HepG2 (cell line): ENCODE results near the gene LMTK2. TPM values are rescaled to one million over a fixed set of nuclear protein-coding genes. Genes with fewer than 3 reads are reported as not detected.

Source experiments
- CENPX ChIP-seq: sonication (generic); formaldehyde crosslinking; IDR thresholded peaks from 2 replicates; pipeline ENCODE4 v1.9.0; 2021; ENCODE audit warnings: mild to moderate bottlenecking, missing genetic modification reagents, moderate library complexity
- DR1 ChIP-seq: sonication (generic); formaldehyde crosslinking; IDR thresholded peaks from 2 replicates; pipeline ENCODE4 v1.8.0; 2021; ENCODE audit warnings: mild to moderate bottlenecking, missing genetic modification reagents, inconsistent platforms
- HMG20B ChIP-seq: conservative IDR thresholded peaks from 2 replicates; pipeline ENCODE4 v1.6.1; 2016; ENCODE audit warnings: missing genetic modification reagents, missing compliant biosample characterization
- MAF1 ChIP-seq: sonication (generic); formaldehyde crosslinking; IDR thresholded peaks from 2 replicates; pipeline ENCODE4 v1.5.0; 2020; ENCODE audit warnings: missing genetic modification reagents, borderline replicate concordance
- MAFF ChIP-seq: IDR thresholded peaks from 2 replicates; pipeline ENCODE4 v1.6.1; 2011; ENCODE audit warnings: low read depth, low read length, improper control_type of control experiment
- MATR3 ChIP-seq: sonication (generic); formaldehyde crosslinking; IDR thresholded peaks from 2 replicates; pipeline ENCODE4 v1.4.0; 2020; ENCODE audit warnings: missing genetic modification reagents
- NFATC3 ChIP-seq: sonication (generic); formaldehyde crosslinking; IDR thresholded peaks from 2 replicates; pipeline ENCODE4 v1.5.1; 2020; ENCODE audit warnings: mild to moderate bottlenecking, missing genetic modification reagents
- NR2C2 ChIP-seq: sonication (generic); formaldehyde crosslinking; IDR thresholded peaks from 2 replicates; pipeline ENCODE4 v1.4.0; 2020; ENCODE audit warnings: missing genetic modification reagents, mild to moderate bottlenecking, moderate library complexity, borderline replicate concordance
- SMARCC2 ChIP-seq: fragments of 450-650 bp; IDR thresholded peaks from 2 replicates; pipeline ENCODE4 v1.6.1; 2017; ENCODE audit warnings: antibody characterized with exemption, mild to moderate bottlenecking
- TARDBP ChIP-seq: sonication (generic); formaldehyde crosslinking; IDR thresholded peaks from 2 replicates; pipeline ENCODE4 v1.8.0; 2022; ENCODE audit warnings: mild to moderate bottlenecking, missing genetic modification reagents
- TOE1 ChIP-seq: sonication (generic); formaldehyde crosslinking; IDR thresholded peaks from 2 replicates; pipeline ENCODE4 v1.4.0; 2020; ENCODE audit warnings: mild to moderate bottlenecking, missing genetic modification reagents
- TRIM24 ChIP-seq: sonication (generic); formaldehyde crosslinking; IDR thresholded peaks from 2 replicates; pipeline ENCODE4 v1.8.0; 2022; ENCODE audit warnings: mild to moderate bottlenecking, missing genetic modification reagents
- ZFP90 ChIP-seq: sonication (generic); formaldehyde crosslinking; IDR thresholded peaks from 2 replicates; pipeline ENCODE4 v1.8.0; 2022; ENCODE audit warnings: missing genetic modification reagents, mild to moderate bottlenecking, inconsistent platforms, borderline replicate concordance
- ZFP91 ChIP-seq: sonication (generic); formaldehyde crosslinking; IDR thresholded peaks from 2 replicates; pipeline ENCODE4 v1.9.0; 2022; ENCODE audit warnings: missing genetic modification reagents, mild to moderate bottlenecking, borderline replicate concordance
- ZKSCAN8 ChIP-seq: IDR thresholded peaks from 2 replicates; pipeline ENCODE4 v1.6.1; 2016; ENCODE audit warnings: borderline replicate concordance, missing genetic modification reagents, missing compliant biosample characterization
- ZNF17 ChIP-seq: sonication (generic); formaldehyde crosslinking; IDR thresholded peaks from 2 replicates; pipeline ENCODE4 v1.5.0; 2020; ENCODE audit warnings: mild to moderate bottlenecking, missing genetic modification reagents
- ZNF251 ChIP-seq: sonication (generic); formaldehyde crosslinking; IDR thresholded peaks from 2 replicates; pipeline ENCODE4 v1.9.0; 2021; ENCODE audit warnings: mild to moderate bottlenecking, missing genetic modification reagents
- ZNF329 ChIP-seq: sonication (generic); formaldehyde crosslinking; IDR thresholded peaks from 2 replicates; pipeline ENCODE4 v1.9.0; 2021; ENCODE audit warnings: low read depth, mild to moderate bottlenecking, missing genetic modification reagents
- ZNF34 ChIP-seq: sonication (generic); formaldehyde crosslinking; IDR thresholded peaks from 2 replicates; pipeline ENCODE4 v1.4.0; 2020; ENCODE audit warnings: mild to moderate bottlenecking, missing genetic modification reagents, borderline replicate concordance
- ZNF543 ChIP-seq: sonication (generic); formaldehyde crosslinking; IDR thresholded peaks from 2 replicates; pipeline ENCODE4 v1.4.0; 2020; ENCODE audit warnings: mild to moderate bottlenecking, missing genetic modification reagents
- ZNF724P ChIP-seq: sonication (generic); formaldehyde crosslinking; IDR thresholded peaks from 2 replicates; pipeline ENCODE4 v1.8.0; 2022; ENCODE audit warnings: missing genetic modification reagents, borderline replicate concordance
- ZNF761 ChIP-seq: sonication (generic); formaldehyde crosslinking; conservative IDR thresholded peaks from 2 replicates; pipeline ENCODE4 v1.4.0; 2020; ENCODE audit warnings: mild to moderate bottlenecking, missing genetic modification reagents
- polyA plus RNA-seq, 8 experiments: library from polyadenylated mRNA; depleted of rRNA in 3 of 8; stranded (reverse) in 7 of 8; unstranded in 1 of 8; fragments of >200 nt; fragmentation: Illumina TruSeq in 4 of 8; extraction: Trizol in 4 of 8; gene quantifications; 2 replicates each; pipeline versions ENCODE4 v1.2.1 to v1.2.3, GENCODE V29; 2011 to 2016; ENCODE audit warnings: low read depth in 4 of 8, missing spikeins in 1 of 8, mixed read lengths in 1 of 8; ENCODE audit not compliant: insufficient read depth in 1 of 8
- total RNA-seq, 5 experiments: library from RNA; depleted of rRNA; stranded (reverse); fragments of >200 nt; fragmentation: Illumina TruSeq; extraction: Trizol; gene quantifications; 2 replicates each; pipeline ENCODE4 v1.2.3, GENCODE V29; 2016; ENCODE audit warnings: low read depth in 1 of 5
- TF ChIP-seq, protein P1 (sequence below): sonication (generic); formaldehyde crosslinking; IDR thresholded peaks from 2 replicates; pipeline ENCODE4 v1.4.0; 2020; ENCODE audit warnings: missing genetic modification reagents
- TF ChIP-seq, protein P2 (sequence below): IDR thresholded peaks from 2 replicates; pipeline ENCODE4 v1.6.1; 2016; ENCODE audit warnings: low read depth, borderline replicate concordance

LMTK2 gene
- total and polyA plus RNA-seq, 2 of the 13 experiments (the other 11 are each of a cell fraction or from before 2014, with no cell fraction given) = 9.5 to 11.7 TPM

GRCh38 chr7:98106647-98107312 lies at the start of gene LMTK2 (continued):
- TF ChIP-seq ZFP90 = no peak; the same call in 1 of the 2 replicates
- TF ChIP-seq NR2C2 (CRISPR knock-in tag) = no peak
- no peak for TF ChIP-seq NFATC3 (CRISPR knock-in tag)
- TF ChIP-seq ZNF329 (CRISPR knock-in tag) = 0 out of 2 replicates have a peak, but pooled peaks have one; percentile 41
- no peak for TF ChIP-seq MAFF
- TF ChIP-seq ZNF17 (CRISPR knock-in tag) = no peak
- no peak for TF ChIP-seq SMARCC2
- no peak for TF ChIP-seq ZNF251 (CRISPR knock-in tag)
- TF ChIP-seq TOE1 = no peak
- TF ChIP-seq ZNF761 = 0 out of 2 replicates have a peak, but pooled peaks have one; percentile 49
- TF ChIP-seq DR1 (CRISPR knock-in tag) = peak; percentile 79
- TF ChIP-seq HMG20B = no peak
- no peak for TF ChIP-seq TRIM24 (CRISPR knock-in tag)
- TF ChIP-seq MATR3 (CRISPR knock-in tag) = no peak
- TF ChIP-seq, protein P1, sequence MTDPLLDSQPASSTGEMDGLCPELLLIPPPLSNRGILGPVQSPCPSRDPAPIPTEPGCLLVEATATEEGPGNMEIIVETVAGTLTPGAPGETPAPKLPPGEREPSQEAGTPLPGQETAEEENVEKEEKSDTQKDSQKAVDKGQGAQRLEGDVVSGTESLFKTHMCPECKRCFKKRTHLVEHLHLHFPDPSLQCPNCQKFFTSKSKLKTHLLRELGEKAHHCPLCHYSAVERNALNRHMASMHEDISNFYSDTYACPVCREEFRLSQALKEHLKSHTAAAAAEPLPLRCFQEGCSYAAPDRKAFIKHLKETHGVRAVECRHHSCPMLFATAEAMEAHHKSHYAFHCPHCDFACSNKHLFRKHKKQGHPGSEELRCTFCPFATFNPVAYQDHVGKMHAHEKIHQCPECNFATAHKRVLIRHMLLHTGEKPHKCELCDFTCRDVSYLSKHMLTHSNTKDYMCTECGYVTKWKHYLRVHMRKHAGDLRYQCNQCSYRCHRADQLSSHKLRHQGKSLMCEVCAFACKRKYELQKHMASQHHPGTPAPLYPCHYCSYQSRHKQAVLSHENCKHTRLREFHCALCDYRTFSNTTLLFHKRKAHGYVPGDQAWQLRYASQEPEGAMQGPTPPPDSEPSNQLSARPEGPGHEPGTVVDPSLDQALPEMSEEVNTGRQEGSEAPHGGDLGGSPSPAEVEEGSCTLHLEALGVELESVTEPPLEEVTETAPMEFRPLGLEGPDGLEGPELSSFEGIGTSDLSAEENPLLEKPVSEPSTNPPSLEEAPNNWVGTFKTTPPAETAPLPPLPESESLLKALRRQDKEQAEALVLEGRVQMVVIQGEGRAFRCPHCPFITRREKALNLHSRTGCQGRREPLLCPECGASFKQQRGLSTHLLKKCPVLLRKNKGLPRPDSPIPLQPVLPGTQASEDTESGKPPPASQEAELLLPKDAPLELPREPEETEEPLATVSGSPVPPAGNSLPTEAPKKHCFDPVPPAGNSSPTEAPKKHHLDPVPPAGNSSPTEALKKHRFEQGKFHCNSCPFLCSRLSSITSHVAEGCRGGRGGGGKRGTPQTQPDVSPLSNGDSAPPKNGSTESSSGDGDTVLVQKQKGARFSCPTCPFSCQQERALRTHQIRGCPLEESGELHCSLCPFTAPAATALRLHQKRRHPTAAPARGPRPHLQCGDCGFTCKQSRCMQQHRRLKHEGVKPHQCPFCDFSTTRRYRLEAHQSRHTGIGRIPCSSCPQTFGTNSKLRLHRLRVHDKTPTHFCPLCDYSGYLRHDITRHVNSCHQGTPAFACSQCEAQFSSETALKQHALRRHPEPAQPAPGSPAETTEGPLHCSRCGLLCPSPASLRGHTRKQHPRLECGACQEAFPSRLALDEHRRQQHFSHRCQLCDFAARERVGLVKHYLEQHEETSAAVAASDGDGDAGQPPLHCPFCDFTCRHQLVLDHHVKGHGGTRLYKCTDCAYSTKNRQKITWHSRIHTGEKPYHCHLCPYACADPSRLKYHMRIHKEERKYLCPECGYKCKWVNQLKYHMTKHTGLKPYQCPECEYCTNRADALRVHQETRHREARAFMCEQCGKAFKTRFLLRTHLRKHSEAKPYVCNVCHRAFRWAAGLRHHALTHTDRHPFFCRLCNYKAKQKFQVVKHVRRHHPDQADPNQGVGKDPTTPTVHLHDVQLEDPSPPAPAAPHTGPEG = peak; percentile 55; the same call in 1 of the 2 replicates
- no peak for TF ChIP-seq MAF1
- TF ChIP-seq TARDBP (CRISPR knock-in tag) = peak; percentile 83
- TF ChIP-seq ZKSCAN8 (CRISPR knock-in tag) = no peak
- 0 out of 2 replicates have a peak, but pooled peaks have one; percentile 37 for TF ChIP-seq ZNF543 (CRISPR knock-in tag)
- TF ChIP-seq ZNF34 (CRISPR knock-in tag) = 0 out of 2 replicates have a peak, but pooled peaks have one; percentile 80
- TF ChIP-seq ZNF724P = peak; percentile 76
- TF ChIP-seq, protein P2, sequence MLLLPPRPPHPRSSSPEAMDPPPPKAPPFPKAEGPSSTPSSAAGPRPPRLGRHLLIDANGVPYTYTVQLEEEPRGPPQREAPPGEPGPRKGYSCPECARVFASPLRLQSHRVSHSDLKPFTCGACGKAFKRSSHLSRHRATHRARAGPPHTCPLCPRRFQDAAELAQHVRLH = peak; percentile 51; the same call in 1 of the 2 replicates
- no peak for TF ChIP-seq CENPX (CRISPR knock-in tag)
- TF ChIP-seq ZFP91 = peak; percentile 94
